Keratinocyte (primary cell): Measurements from ENCODE around the gene GPR15.

Source experiments
- EZH2 ChIP-seq: IDR thresholded peaks from one replicate; pipeline ENCODE4 v1.6.1; 2012; ENCODE audit warnings: inconsistent platforms, mild to moderate bottlenecking, low read length, moderate library complexity
- TF ChIP-seq, protein P1 (sequence below), 3 experiments: IDR thresholded peaks in 1 of 3; conservative IDR thresholded peaks in 1 of 3; optimal IDR thresholded peaks in 1 of 3; 2 replicates in 2 of 3; 3 replicates in 1 of 3; pipeline versions ENCODE3 to v1.5.1; 2011; ENCODE audit warnings: low read length in 3 of 3, mild to moderate bottlenecking in 3 of 3, moderate library complexity in 2 of 3, control low read depth in 1 of 3, inconsistent platforms in 1 of 3; ENCODE audit not compliant: insufficient read depth in 2 of 3; ENCODE audit errors: extremely low read depth in 1 of 3

DNA sequence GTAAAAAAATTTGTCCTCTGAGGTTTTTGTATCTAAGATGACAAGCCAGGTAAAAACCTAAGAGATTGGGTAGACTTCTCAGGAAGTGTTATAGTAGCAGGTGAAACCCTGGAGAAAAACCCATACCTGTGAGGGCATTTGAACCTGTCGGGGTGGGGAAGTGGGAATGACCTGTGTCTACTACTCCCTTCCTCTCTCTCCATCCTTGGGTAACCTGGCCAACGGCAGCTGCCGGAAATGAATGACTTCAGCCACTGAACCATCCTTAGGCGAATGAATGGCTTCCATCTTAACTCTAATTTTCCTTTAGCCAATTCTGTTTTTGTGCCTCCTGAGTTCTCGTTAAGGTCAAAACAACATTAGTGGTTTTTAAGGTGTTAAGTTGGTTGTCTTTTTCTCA is 16.8 kb downstream of the GPR15 start:
- TF ChIP-seq, protein P1, sequence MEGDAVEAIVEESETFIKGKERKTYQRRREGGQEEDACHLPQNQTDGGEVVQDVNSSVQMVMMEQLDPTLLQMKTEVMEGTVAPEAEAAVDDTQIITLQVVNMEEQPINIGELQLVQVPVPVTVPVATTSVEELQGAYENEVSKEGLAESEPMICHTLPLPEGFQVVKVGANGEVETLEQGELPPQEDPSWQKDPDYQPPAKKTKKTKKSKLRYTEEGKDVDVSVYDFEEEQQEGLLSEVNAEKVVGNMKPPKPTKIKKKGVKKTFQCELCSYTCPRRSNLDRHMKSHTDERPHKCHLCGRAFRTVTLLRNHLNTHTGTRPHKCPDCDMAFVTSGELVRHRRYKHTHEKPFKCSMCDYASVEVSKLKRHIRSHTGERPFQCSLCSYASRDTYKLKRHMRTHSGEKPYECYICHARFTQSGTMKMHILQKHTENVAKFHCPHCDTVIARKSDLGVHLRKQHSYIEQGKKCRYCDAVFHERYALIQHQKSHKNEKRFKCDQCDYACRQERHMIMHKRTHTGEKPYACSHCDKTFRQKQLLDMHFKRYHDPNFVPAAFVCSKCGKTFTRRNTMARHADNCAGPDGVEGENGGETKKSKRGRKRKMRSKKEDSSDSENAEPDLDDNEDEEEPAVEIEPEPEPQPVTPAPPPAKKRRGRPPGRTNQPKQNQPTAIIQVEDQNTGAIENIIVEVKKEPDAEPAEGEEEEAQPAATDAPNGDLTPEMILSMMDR (optimal IDR thresholded peaks at IDR 0.05 in 1 of 3, IDR thresholded peaks at IDR 0.05 in 1 of 3, conservative IDR thresholded peaks at IDR 0.05 in 1 of 3; ENCODE audit: extremely low read depth in 1 of 3, insufficient read depth in 2 of 3, low read length in 3 of 3) = no peak
- TF ChIP-seq EZH2 = no peak
